MM.1S (cell line): Measurements from ENCODE around the gene ASCL1.

Experiments used
- DNase-seq: peaks from one replicate; pipeline ENCODE4 v3.0.0-alpha.2; 2015
- H2AFZ ChIP-seq: fragments of 300-600 bp; sonication (generic); 2 replicates; pipeline ENCODE4 v1.6.0; 2016; ENCODE audit warnings: antibody characterized with exemption, low read length
- H3F3A ChIP-seq: fragments of 300-600 bp; sonication (generic); 2 replicates; pipeline ENCODE4 v1.6.1; 2016; ENCODE audit warnings: mild to moderate bottlenecking, antibody characterized with exemption, low read length, moderate library complexity, mixed read lengths; ENCODE audit not compliant: insufficient read depth
- H3K27ac ChIP-seq: fragments of 300-600 bp; sonication (generic); 2 replicates; pipeline ENCODE4 v1.5.1; 2016; ENCODE audit warnings: mild to moderate bottlenecking, low read length
- H3K27me3 ChIP-seq: fragments of 300-600 bp; sonication (generic); replicated peaks from 2 replicates; pipeline ENCODE4 v1.6.0; 2016; ENCODE audit warnings: low read length; ENCODE audit not compliant: insufficient read depth
- H3K36me3 ChIP-seq: fragments of 300-600 bp; sonication (generic); replicated peaks from 2 replicates; pipeline ENCODE4 v1.6.1; 2016; ENCODE audit warnings: mild to moderate bottlenecking, low read length, mixed read lengths; ENCODE audit not compliant: insufficient read depth
- H3K4me1 ChIP-seq: fragments of 300-600 bp; sonication (generic); 2 replicates; pipeline ENCODE4 v1.6.1; 2016; ENCODE audit warnings: low read length, mixed read lengths
- H3K4me2 ChIP-seq: fragments of 300-600 bp; sonication (generic); 2 replicates; pipeline ENCODE4 v1.6.0; 2016; ENCODE audit warnings: low read depth, low read length
- H3K4me3 ChIP-seq: fragments of 300-600 bp; sonication (generic); 2 replicates; pipeline ENCODE4 v1.5.1; 2016; ENCODE audit warnings: low read length, mixed read lengths
- H3K79me2 ChIP-seq: fragments of 300-600 bp; sonication (generic); 2 replicates; pipeline ENCODE4 v1.6.1; 2016; ENCODE audit warnings: mixed run types, low read length, mixed read lengths
- H3K9ac ChIP-seq: fragments of 300-600 bp; sonication (generic); 2 replicates; pipeline ENCODE4 v1.6.1; 2016; ENCODE audit warnings: low read length, mixed read lengths
- H3K9me2 ChIP-seq: fragments of 300-600 bp; sonication (generic); replicated peaks from 2 replicates; pipeline ENCODE4 v1.6.1; 2016; ENCODE audit warnings: mild to moderate bottlenecking, low read length, mixed read lengths; ENCODE audit not compliant: insufficient read depth
- H3K9me3 ChIP-seq: fragments of 300-600 bp; sonication (generic); replicated peaks from 2 replicates; pipeline ENCODE4 v1.6.1; 2016; ENCODE audit warnings: mild to moderate bottlenecking, low read length, mixed read lengths; ENCODE audit not compliant: insufficient read depth
- H4K20me1 ChIP-seq: fragments of 300-600 bp; sonication (generic); 2 replicates; pipeline ENCODE4 v1.6.1; 2016; ENCODE audit warnings: mild to moderate bottlenecking, low read length, moderate library complexity, mixed read lengths; ENCODE audit not compliant: insufficient read depth
- EZH2 ChIP-seq: fragments of 300-600 bp; sonication (generic); optimal IDR thresholded peaks from 2 replicates; pipeline ENCODE3; 2017; ENCODE audit warnings: low read depth, mild to moderate bottlenecking, antibody characterized with exemption, low read length, mixed read lengths
- EZH2phosphoT487 ChIP-seq: fragments of 300-600 bp; sonication (generic); IDR thresholded peaks from 2 replicates; pipeline ENCODE4 v1.6.1; 2018; ENCODE audit warnings: antibody characterized with exemption, low read length
- TF ChIP-seq, protein P1 (sequence below): fragments of 300-600 bp; sonication (generic); IDR thresholded peaks from 2 replicates; pipeline ENCODE4 v1.5.1; 2016; ENCODE audit warnings: antibody characterized with exemption, low read length, mixed read lengths

Gene ASCL1

DNA sequence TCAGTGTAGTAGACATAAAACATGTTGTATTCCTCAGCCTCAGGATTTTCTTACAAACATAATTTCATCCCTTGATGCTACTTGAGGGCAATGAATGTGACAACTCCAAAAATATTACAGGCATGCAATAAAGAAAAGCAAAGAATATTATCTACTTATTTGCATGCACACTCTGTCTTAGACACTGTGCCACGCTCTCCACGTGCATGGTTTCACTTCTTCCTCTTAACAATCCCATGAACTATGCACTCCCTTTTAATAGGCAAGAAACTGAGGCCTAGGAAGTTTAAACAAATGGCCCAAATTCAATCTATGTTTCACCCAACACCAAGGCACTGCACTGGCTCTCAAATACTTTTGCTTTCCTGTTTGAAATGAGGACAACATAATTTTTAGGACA is 38.6 kb upstream of the ASCL1 start:
- Histone ChIP-seq H4K20me1 (no peaks in the 10 kb centered on the region), H3K4me3 (no peak overlapping the region), H3K4me1 (no peaks in the 10 kb centered on the region), H3K9me3 (no peaks in the 10 kb centered on the region), H2AFZ (no peak overlapping the region), H3K79me2 (no peaks in the 10 kb centered on the region), H3K27ac (no peak overlapping the region), H3K4me2 (no peak overlapping the region), H3K9ac (no peak overlapping the region), H3K27me3 (no peaks in the 10 kb centered on the region), H3K9me2 (no peaks in the 10 kb centered on the region), H3K36me3 (no peaks in the 10 kb centered on the region), H3F3A (no peaks in the 10 kb centered on the region)
- no peak for DNase-seq
- TF ChIP-seq, protein P1, sequence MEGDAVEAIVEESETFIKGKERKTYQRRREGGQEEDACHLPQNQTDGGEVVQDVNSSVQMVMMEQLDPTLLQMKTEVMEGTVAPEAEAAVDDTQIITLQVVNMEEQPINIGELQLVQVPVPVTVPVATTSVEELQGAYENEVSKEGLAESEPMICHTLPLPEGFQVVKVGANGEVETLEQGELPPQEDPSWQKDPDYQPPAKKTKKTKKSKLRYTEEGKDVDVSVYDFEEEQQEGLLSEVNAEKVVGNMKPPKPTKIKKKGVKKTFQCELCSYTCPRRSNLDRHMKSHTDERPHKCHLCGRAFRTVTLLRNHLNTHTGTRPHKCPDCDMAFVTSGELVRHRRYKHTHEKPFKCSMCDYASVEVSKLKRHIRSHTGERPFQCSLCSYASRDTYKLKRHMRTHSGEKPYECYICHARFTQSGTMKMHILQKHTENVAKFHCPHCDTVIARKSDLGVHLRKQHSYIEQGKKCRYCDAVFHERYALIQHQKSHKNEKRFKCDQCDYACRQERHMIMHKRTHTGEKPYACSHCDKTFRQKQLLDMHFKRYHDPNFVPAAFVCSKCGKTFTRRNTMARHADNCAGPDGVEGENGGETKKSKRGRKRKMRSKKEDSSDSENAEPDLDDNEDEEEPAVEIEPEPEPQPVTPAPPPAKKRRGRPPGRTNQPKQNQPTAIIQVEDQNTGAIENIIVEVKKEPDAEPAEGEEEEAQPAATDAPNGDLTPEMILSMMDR = no peak
- TF ChIP-seq EZH2 (no peak), EZH2phosphoT487 (no peak)

- Histone ChIP-seq H3K27ac (no peak overlapping the region), H3K4me2 (no peak overlapping the region), H3F3A (no peaks in the 10 kb centered on the region), H3K27me3 (no peaks in the 10 kb centered on the region), H3K9me2 (no peaks in the 10 kb centered on the region), H3K79me2 (no peaks in the 10 kb centered on the region), H3K9me3 (no peaks in the 10 kb centered on the region), H3K36me3 (no peaks in the 10 kb centered on the region), H4K20me1 (no peaks in the 10 kb centered on the region), H2AFZ (no peak overlapping the region), H3K9ac (no peak overlapping the region), H3K4me3 (no peak overlapping the region), H3K4me1 (no peaks in the 10 kb centered on the region)
- no peak for DNase-seq
- no peak for TF ChIP-seq EZH2
- TF ChIP-seq, protein P1 = no peak
- TF ChIP-seq EZH2phosphoT487 = no peak
These were observed 37.2 kb upstream of the ASCL1 start for GRCh38 chr12:102920271-102920670.

- no peak overlapping the region for H3K27ac ChIP-seq
- H3K4me2 ChIP-seq = no peak overlapping the region
- H3F3A ChIP-seq = no peaks in the 10 kb centered on the region
- no peaks in the 10 kb centered on the region for H3K79me2 ChIP-seq
- no peaks in the 10 kb centered on the region for H3K27me3 ChIP-seq
- H3K9ac ChIP-seq = no peak overlapping the region
- H3K4me1 ChIP-seq = no peaks in the 10 kb centered on the region
- no peak overlapping the region for H3K4me3 ChIP-seq
- H3K9me3 ChIP-seq = no peaks in the 10 kb centered on the region
- H4K20me1 ChIP-seq = no peaks in the 10 kb centered on the region
- TF ChIP-seq EZH2 (no peak), EZH2phosphoT487 (no peak)
- TF ChIP-seq, protein P1 = no peak
- DNase-seq = no peak
- H2AFZ ChIP-seq = no peak overlapping the region
- H3K36me3 ChIP-seq = no peaks in the 10 kb centered on the region
- H3K9me2 ChIP-seq = no peaks in the 10 kb centered on the region
These were observed 36.2 kb upstream of the ASCL1 start for GRCh38 chr12:102921240-102921639.
